IPS-11a (cell line): ENCODE results near the gene BASP1.
"Not testable (repeated sequence)": the region's sequence is repeated elsewhere in the genome, so short reads cannot be mapped to it uniquely, and the experiment has no call there.

Experiments used
- H3K4me3 ChIP-seq: one replicate; pipeline ENCODE4 v1.5.1; 2013; ENCODE audit warnings: low read depth, low read length, control low read depth

Gene BASP1

GRCh38 chr5:17252543-17252942, 35.1 kb downstream of the BASP1 start:
- H3K4me3 ChIP-seq: no peak overlapping the region

DNA sequence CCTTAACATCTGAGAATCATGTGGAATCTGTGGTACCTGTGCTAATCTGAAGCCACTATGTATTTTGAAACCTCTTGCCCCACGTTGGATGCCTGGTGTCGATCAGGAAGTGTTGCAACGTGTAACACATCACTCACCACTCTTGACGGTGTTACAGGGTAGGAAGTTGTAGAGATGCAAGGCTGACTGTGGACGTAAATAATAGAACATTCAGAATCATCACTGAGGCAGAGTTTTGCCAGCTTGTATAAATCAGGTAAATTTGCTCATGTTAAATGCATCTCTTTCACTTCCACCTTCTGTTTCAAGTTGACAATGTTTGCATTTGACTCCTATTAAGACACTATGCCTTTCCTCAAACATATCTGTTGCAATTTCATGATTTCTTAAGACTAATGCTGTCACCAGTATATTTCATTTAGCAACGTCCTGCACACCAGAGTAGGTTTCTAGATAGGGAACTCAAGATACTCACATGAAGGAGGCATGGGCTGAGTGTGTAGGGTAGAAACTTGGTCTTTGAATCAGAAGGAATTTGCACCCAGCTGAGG, 38.1 kb downstream of the BASP1 start:
- H3K4me3 ChIP-seq: no peak overlapping the region

DNA sequence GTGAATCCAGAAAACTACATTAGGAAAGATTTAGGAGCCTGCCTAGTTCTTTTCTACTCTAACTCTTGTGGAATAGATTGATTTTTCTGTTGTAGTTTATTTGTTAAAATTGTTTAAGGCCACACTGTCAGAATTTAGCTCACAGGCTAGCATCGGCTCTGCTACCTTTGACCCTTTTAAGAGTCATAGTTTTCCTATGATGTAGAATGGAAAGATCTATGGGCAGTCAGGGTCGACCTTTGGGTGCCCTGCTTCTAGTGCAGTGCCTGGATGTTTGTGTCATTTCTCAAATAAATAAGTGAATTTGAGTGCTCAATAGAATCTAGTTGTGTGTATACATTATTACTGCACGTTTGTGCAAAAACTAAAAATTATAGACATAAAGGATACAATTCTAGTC, 38.7 kb downstream of the BASP1 start:
- no peak overlapping the region for H3K4me3 ChIP-seq

GRCh38 chr5:17256839-17257238, 39.4 kb downstream of the BASP1 start:
- no peak overlapping the region for H3K4me3 ChIP-seq

- H3K4me3 ChIP-seq: no peak overlapping the region
These were observed 40.4 kb downstream of the BASP1 start for GRCh38 chr5:17257705-17258273.

DNA sequence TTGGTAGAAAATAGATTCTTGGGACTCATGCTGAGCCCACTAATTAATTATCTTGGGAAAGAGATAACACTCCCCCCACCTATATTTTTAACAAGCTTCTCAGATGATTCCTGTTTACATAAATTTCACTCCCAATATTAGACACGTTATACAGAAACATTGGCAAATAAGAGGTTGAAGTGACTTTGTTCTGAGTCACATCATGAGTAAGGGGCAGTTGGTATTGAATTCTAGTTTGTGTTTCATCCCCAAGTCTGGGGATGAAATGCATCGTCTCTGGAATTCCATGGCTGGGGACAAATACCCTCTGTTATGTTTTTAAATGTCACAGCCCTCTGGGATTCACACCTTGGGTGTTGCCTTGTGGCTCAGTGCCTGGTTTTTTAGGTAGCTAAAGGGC, 41.0 kb downstream of the BASP1 start:
- H3K4me3 ChIP-seq: no peak overlapping the region

- not testable (repeated sequence) for H3K4me3 ChIP-seq
These were observed 41.6 kb downstream of the BASP1 start for GRCh38 chr5:17259012-17259411.

DNA sequence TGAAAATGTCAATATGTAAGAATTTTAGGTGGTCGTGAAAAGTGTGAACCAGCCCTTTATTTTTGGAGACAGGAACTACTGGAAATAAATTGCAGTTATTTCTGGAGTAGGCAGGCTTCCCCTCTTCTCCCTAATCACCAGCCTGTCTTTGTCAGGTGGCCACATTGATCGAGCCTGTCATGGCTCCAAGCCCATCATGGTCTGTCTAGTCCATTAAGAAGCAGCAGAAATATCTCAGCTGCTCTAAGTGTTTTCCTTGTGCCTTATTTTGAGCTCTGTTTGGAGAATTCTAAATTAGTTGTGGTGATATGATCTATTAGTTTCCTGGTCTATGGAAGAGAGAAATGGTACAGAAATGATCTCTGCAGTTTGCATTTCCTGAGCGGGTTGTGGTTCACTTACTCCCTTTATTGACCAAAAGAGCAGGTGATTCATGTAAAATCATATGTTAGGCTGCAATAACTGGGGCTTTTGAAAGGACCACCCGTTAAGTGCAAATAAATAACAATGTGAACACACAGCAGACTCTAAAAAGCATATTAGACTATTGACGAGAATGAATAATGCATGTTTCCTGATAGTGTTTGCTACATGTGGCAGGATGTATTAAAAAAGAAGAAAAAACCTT, 42.3 kb downstream of the BASP1 start:
- H3K4me3 ChIP-seq: no peak overlapping the region

GRCh38 chr5:17260549-17260948, 43.1 kb downstream of the BASP1 start:
- no peak overlapping the region for H3K4me3 ChIP-seq

GRCh38 chr5:17261075-17261474, 43.6 kb downstream of the BASP1 start:
- no peak overlapping the region for H3K4me3 ChIP-seq

DNA sequence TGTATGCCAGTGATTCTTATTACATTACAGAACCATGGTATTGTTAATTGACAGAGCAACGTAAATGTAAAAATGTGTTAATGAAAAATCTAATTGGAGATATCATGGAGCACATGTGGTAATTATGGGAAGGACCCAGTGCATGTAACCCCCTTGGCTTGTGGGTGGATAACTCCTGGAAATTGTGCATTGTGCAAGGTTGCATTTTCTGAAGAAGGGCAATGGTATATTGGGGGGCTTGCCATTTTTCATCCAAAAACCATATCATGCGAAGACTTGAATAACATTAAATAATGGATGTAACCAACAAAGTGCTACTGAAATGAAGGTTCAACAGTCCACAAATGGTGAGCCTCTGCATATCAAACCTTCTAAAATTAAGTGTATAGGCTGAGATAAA, 47.6 kb downstream of the BASP1 start:
- H3K4me3 ChIP-seq: no peak overlapping the region

- no peak overlapping the region for H3K4me3 ChIP-seq
These were observed 49.7 kb downstream of the BASP1 start for GRCh38 chr5:17267106-17267505.

GRCh38 chr5:17269201-17269600, 51.8 kb downstream of the BASP1 start:
- H3K4me3 ChIP-seq: no peak overlapping the region

GRCh38 chr5:17272111-17272510, 54.7 kb downstream of the BASP1 start:
- no peak overlapping the region for H3K4me3 ChIP-seq

GRCh38 chr5:17275289-17276158, 58.1 kb downstream of the BASP1 start:
- H3K4me3 ChIP-seq: no peak overlapping the region

DNA sequence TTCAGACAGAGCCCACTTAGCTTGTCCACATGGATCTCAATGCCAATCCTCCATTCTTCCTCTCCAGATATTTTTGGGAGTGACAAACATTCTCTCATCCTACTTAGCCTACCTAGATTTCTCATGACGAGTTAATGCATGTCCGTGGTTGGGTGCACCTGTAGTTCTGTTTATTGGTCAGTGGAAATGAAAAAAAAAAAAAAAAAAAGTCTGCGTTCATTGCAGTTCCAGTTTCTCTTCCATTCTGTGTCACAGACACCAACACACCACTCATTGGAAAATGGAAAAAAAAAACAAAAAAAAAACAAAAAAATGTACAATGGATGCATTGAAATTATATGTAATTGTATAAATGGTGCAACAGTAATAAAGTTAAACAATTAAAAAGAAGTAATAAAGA, 59.0 kb downstream of the BASP1 start:
- no peak overlapping the region for H3K4me3 ChIP-seq

- no peak overlapping the region for H3K4me3 ChIP-seq
These were observed 60.5 kb downstream of the BASP1 start for GRCh38 chr5:17277907-17278306.

- H3K4me3 ChIP-seq: no peak overlapping the region
These were observed 61.5 kb downstream of the BASP1 start for GRCh38 chr5:17278931-17279330.

GRCh38 chr5:17279487-17279886, 62.1 kb downstream of the BASP1 start:
- H3K4me3 ChIP-seq: no peak overlapping the region

GRCh38 chr5:17282283-17283120, 65.1 kb downstream of the BASP1 start:
- H3K4me3 ChIP-seq: no peak overlapping the region

GRCh38 chr5:17283121-17283415, 65.6 kb downstream of the BASP1 start:
- no peak overlapping the region for H3K4me3 ChIP-seq
